ENCODE results near the gene CALCOCO1.
"Not testable (repeated sequence)": the region's sequence is repeated elsewhere in the genome, so short reads cannot be mapped to it uniquely, and the experiment has no call there.

CALCOCO1 gene

DNA sequence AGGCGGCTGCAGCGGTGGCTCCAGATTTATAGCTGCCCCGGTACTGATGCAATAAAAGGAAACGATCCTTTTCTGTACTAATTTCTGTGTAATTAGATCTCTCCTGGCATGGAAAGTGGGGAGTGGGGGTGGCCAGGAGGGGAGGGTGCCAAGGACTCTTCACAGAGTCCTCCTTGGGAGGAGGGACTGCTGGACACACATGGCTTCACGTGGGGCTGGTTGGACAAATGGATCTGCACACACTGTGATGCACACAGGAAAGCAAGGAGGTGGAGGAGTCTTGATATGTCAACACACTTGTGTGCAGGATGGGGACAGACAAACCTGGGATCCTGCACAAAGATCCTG lies 27.6 kb downstream of the CALCOCO1 start:
- Histone ChIP-seq H3K4me3 (ENCODE audit: low read length) (no peak overlapping the region), H3K27ac (ENCODE audit: low read depth, low read length) (no peak overlapping the region), H3K27me3 (ENCODE audit: control insufficient read depth, insufficient read depth, low read length) (peaks cover 35% of the 10 kb centered on the region), H3K9ac (ENCODE audit: low read length) (no peak overlapping the region), H3K4me1 (ENCODE audit: control insufficient read depth, insufficient read depth, low read length) (peaks cover 2% of the 10 kb centered on the region), H3K36me3 (ENCODE audit: control insufficient read depth, insufficient read depth, low read length) (no peaks in the 10 kb centered on the region)

DNA sequence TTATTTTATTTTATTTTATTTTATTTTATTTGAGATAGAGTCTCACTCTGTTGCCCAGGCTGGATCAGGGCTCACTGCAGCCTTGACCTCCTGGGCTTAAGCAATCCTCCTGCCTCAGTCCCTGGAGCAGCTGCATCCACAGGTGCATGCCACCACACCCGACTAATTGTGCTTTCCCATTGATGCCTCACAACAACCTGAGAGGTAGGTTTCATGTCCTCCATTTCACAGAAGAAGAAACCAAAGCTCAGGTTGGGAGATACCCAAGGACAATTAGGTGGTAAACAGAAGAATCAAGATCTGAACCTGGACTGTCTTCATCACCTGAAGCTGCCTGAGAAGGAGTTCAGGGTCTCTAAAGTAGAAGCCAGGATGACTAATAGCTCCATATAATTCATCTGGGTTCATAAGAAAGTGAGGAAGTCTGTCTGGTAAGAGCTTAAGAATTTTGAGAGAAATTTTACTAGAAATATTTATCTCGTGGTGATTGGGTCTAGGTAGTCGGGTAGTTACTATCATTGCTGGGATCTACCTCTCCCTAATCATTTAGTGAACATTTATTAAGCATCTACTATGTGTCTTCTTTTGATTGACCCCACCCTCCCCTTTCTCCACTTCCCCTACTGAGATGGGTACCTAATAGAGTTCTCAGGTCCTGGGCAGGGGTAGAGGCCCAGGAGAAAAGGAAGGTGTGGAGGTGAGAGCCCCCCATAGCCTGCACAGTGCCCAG lies 28.1 kb downstream of the CALCOCO1 start:
- Histone ChIP-seq H3K4me3 (ENCODE audit: low read length) (no peak overlapping the region), H3K4me1 (ENCODE audit: control insufficient read depth, insufficient read depth, low read length) (peaks cover 2% of the 10 kb centered on the region), H3K36me3 (ENCODE audit: control insufficient read depth, insufficient read depth, low read length) (no peaks in the 10 kb centered on the region), H3K9ac (ENCODE audit: low read length) (no peak overlapping the region), H3K27me3 (ENCODE audit: control insufficient read depth, insufficient read depth, low read length) (peaks cover 40% of the 10 kb centered on the region), H3K27ac (ENCODE audit: low read depth, low read length) (no peak overlapping the region)

DNA sequence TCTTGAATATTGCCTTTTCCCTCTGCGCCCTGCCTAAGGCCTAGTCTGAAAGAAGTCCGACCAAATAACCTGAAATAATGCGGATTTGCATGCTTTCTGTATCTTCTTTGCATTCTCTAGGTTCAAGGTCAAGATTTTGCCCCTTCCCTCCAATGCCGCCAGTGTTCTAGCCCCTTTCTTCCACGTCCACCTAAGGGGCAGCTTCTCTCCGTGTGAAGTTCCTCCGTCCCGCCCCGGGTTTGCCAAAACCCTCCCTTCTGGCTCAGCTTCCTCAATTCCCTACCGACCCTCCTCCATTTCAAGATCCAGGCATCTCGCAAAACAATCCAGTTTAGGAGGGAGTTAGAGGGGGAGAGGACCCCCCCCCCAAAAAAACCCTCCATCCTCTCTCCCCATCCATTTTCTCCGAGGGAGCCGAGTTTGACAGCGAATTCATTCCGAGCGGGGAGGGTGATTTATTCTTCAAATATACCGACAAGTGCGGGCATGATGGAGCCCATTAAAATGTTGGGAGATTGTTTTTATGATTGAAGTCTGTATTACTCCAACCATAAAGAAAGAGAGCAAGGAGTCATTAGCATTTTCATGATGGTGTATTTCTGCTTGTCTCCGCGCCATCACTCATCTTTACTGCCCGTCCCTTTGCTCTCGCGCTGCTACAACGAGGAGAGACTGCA lies 30.5 kb downstream of the CALCOCO1 start:
- Histone ChIP-seq H3K36me3 (ENCODE audit: control insufficient read depth, insufficient read depth, low read length) (no peaks in the 10 kb centered on the region), H3K4me3 (ENCODE audit: low read length) (peak overlapping the region; percentile 41), H3K4me1 (ENCODE audit: control insufficient read depth, insufficient read depth, low read length) (peaks cover 2% of the 10 kb centered on the region), H3K27me3 (ENCODE audit: control insufficient read depth, insufficient read depth, low read length) (peaks cover 34% of the 10 kb centered on the region), H3K9ac (ENCODE audit: low read length) (no peak overlapping the region), H3K27ac (ENCODE audit: low read depth, low read length) (no peak overlapping the region)

DNA sequence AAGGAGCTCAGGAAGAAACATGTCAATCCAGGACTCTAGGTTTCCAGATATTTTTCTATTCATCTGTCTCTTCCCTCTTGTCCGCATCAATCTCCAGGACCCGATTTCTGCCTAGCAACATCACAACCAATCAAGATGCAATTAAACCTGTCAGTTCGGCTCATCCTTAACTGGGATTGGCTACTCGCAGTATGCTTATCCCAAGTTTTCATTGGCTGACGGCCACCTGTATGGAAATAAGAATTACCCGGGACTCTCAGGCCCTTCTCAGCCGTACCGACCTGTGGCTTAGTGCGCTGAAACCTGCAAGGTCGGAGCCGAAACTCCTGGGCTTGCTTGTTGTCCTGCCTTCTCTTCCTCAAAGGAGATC lies 31.0 kb downstream of the CALCOCO1 start:
- H3K4me1 ChIP-seq (ENCODE audit: control insufficient read depth, insufficient read depth, low read length) = peaks cover 2% of the 10 kb centered on the region
- no peaks in the 10 kb centered on the region for H3K36me3 ChIP-seq (ENCODE audit: control insufficient read depth, insufficient read depth, low read length)
- no peak overlapping the region for H3K9ac ChIP-seq (ENCODE audit: low read length)
- peaks cover 31% of the 10 kb centered on the region for H3K27me3 ChIP-seq (ENCODE audit: control insufficient read depth, insufficient read depth, low read length)
- H3K27ac ChIP-seq (ENCODE audit: low read depth, low read length) = no peak overlapping the region
- peak overlapping the region; percentile 41 for H3K4me3 ChIP-seq (ENCODE audit: low read length)

DNA sequence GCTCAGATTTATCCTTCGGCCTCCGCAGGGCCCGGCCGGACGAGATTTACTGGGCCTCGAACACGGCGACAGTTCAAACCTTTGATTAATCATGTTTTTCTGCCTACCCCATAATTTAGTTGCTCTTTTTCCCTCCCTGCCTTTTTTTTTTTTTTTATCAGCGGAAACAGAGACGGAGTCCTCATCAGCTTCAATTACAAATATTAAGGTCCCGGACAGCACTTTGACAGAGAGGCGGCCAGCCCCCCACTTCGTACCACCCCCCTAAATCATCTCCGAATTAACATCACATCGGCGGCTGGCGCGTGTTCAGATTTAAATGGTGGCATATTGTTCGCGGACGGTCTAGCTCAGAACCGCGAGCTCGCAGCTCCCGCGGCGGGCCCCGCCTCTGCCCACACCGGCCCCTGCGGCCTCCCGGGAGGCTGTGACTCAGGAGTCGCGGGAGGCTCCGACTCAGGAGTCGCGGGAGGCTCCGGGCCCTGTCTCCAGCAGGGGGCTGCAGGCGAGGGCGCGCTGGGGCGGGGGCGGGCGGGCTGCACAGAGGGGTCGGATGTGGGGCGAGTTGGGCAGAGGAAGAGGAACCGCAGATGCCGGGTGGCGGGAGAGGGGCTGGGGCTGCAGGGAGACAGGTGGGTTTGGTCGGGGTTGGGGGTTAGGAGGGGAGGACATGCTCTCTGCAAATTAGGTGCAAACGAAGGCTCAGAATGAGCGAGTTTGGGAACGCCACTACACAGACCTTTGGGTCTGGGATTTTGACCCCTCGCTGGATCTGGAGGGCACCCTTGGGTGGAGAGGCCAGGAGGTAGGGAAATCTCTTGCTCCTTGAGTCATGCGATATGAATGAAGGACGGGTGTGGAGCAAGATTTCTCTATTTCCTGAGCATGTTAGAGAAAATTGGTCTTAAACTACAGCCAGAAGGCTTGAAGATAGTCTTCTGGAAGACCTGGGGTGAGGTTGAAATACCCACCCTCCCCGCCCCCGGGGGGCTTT lies 31.8 kb downstream of the CALCOCO1 start:
- H3K36me3 ChIP-seq (ENCODE audit: control insufficient read depth, insufficient read depth, low read length) = no peaks in the 10 kb centered on the region
- peaks cover 30% of the 10 kb centered on the region for H3K27me3 ChIP-seq (ENCODE audit: control insufficient read depth, insufficient read depth, low read length)
- no peak overlapping the region for H3K9ac ChIP-seq (ENCODE audit: low read length)
- peak overlapping the region; percentile 30 for H3K4me3 ChIP-seq (ENCODE audit: low read length)
- H3K27ac ChIP-seq (ENCODE audit: low read depth, low read length) = no peak overlapping the region
- H3K4me1 ChIP-seq (ENCODE audit: control insufficient read depth, insufficient read depth, low read length) = peaks cover 2% of the 10 kb centered on the region

DNA sequence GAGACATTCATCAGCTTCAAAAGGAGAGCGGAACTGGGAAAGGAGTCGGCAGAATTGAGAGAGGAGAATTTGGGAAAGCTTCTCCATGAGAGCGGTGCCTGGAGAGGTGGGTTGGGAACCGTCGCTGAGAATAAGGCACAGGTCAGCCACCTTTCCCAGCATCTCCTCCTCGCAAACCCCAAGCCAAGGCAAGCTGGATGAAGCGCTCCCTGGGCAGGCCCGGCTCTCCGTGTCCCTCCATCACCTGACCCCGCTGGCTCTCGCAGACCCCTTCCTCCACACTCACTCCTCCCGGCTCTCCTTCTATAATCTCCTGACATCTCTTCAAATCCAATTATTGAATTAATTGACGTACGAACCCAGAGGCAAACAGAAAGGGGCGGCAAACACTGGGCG lies 32.5 kb downstream of the CALCOCO1 start:
- Histone ChIP-seq H3K4me3 (ENCODE audit: low read length) (no peak overlapping the region), H3K9ac (ENCODE audit: low read length) (no peak overlapping the region), H3K36me3 (ENCODE audit: control insufficient read depth, insufficient read depth, low read length) (no peaks in the 10 kb centered on the region), H3K4me1 (ENCODE audit: control insufficient read depth, insufficient read depth, low read length) (peaks cover 2% of the 10 kb centered on the region), H3K27me3 (ENCODE audit: control insufficient read depth, insufficient read depth, low read length) (peaks cover 30% of the 10 kb centered on the region), H3K27ac (ENCODE audit: low read depth, low read length) (no peak overlapping the region)

DNA sequence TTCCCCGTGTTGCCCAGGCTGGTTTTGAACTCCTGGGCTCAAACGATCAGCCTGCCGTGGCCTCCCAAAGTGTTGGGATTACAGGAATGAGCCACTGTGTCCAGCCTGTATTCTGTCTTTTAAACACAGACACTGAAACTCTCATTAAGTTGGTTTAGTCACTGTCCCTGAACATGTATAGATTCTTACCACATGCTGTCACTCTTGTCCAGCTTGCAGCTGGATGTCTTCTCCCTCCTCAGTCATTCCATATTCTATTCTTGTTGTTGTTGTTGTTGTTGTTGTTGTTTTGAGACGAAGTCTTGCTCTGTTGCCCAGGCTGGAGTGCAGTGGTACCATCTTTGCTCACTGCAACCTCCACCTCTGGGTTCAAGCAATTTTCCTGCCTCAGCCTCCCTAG lies 39.1 kb downstream of the CALCOCO1 start:
- no peak overlapping the region for H3K27ac ChIP-seq (ENCODE audit: low read depth, low read length)
- no peaks in the 10 kb centered on the region for H3K36me3 ChIP-seq (ENCODE audit: control insufficient read depth, insufficient read depth, low read length)
- no peak overlapping the region for H3K9ac ChIP-seq (ENCODE audit: low read length)
- H3K4me1 ChIP-seq (ENCODE audit: control insufficient read depth, insufficient read depth, low read length) = no peaks in the 10 kb centered on the region
- H3K4me3 ChIP-seq (ENCODE audit: low read length) = no peak overlapping the region
- no peaks in the 10 kb centered on the region for H3K27me3 ChIP-seq (ENCODE audit: control insufficient read depth, insufficient read depth, low read length)

DNA sequence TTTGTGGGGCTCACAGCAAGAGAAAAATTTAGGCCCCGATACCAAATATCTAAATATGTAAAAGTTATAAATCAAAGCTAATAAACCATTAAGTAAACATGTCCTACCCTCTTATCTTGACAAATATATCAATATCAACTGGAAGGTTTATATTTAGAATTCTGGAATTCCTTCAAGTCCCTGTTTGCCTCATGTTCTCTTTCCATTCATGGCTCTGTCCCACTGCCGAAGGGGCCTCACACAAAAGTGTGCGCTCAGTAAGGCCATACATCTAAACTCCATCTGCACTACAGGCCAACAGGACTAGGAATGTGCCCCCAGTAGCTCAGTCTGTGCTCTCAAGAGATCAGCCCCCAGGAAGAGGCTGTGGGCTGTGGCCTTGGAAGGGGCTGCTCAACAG lies 40.8 kb downstream of the CALCOCO1 start:
- H3K27ac ChIP-seq (ENCODE audit: low read depth, low read length) = no peak overlapping the region

DNA sequence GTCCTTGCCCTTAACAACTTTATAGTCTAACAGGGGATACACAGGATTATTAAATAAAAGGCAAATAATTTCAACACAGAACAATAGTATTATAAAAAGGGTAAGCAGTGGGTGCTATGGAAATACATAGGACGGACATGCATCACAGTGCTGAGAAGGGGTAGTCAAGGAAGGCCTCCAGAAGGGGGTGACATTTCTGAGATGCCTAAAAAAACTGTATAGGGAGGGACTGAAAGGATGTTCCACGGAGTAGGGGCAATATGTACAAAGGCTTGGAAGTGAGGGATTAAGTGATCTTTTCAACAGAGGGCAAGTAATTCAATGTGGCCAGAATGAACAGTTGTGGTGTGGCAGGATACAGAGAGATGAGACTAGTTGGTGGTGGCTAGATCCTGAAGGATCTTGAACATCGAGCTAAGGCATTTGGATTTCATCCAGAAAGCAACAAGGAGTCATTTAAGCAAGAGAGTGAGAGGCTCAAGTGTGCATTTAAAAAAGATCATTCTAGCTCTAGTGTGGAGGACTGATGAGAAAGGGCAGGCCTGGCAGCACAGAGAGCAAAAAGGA lies 42.5 kb downstream of the CALCOCO1 start:
- no peaks in the 10 kb centered on the region for H3K27me3 ChIP-seq (ENCODE audit: control insufficient read depth, insufficient read depth, low read length)
- H3K9ac ChIP-seq (ENCODE audit: low read length) = no peak overlapping the region
- H3K4me3 ChIP-seq (ENCODE audit: low read length) = no peak overlapping the region
- H3K4me1 ChIP-seq (ENCODE audit: control insufficient read depth, insufficient read depth, low read length) = no peaks in the 10 kb centered on the region
- no peak overlapping the region for H3K27ac ChIP-seq (ENCODE audit: low read depth, low read length)
- H3K36me3 ChIP-seq (ENCODE audit: control insufficient read depth, insufficient read depth, low read length) = no peaks in the 10 kb centered on the region

More for the DNA sequence above, 40.8 kb downstream of the CALCOCO1 start:
- no peaks in the 10 kb centered on the region for H3K36me3 ChIP-seq (ENCODE audit: control insufficient read depth, insufficient read depth, low read length)
- H3K4me3 ChIP-seq (ENCODE audit: low read length) = no peak overlapping the region
- H3K27me3 ChIP-seq (ENCODE audit: control insufficient read depth, insufficient read depth, low read length) = no peaks in the 10 kb centered on the region
- H3K4me1 ChIP-seq (ENCODE audit: control insufficient read depth, insufficient read depth, low read length) = no peaks in the 10 kb centered on the region
- no peak overlapping the region for H3K9ac ChIP-seq (ENCODE audit: low read length)

DNA sequence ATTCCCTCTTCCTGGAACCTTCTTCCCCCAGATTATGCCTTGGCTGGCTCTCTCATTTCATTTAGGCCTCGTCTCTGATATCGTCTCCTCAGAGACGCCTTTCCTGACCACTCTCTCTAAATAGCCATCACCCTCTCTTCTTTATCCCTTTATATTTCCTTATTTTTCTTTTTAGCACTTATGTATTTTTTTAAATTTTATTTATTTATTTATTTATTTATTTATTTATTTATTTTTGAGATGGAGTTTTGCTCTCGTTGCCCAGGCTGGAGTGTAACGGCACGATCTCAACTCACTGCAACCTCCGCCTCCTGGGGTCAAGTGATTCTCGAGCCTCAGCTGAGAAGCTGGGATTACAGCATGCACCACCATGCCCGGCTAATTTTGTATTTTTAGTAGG lies 43.3 kb downstream of the CALCOCO1 start:
- no peaks in the 10 kb centered on the region for H3K4me1 ChIP-seq (ENCODE audit: control insufficient read depth, insufficient read depth, low read length)
- H3K4me3 ChIP-seq (ENCODE audit: low read length) = no peak overlapping the region
- H3K27ac ChIP-seq (ENCODE audit: low read depth, low read length) = no peak overlapping the region
- H3K27me3 ChIP-seq (ENCODE audit: control insufficient read depth, insufficient read depth, low read length) = no peaks in the 10 kb centered on the region
- no peak overlapping the region for H3K9ac ChIP-seq (ENCODE audit: low read length)
- H3K36me3 ChIP-seq (ENCODE audit: control insufficient read depth, insufficient read depth, low read length) = no peaks in the 10 kb centered on the region

DNA sequence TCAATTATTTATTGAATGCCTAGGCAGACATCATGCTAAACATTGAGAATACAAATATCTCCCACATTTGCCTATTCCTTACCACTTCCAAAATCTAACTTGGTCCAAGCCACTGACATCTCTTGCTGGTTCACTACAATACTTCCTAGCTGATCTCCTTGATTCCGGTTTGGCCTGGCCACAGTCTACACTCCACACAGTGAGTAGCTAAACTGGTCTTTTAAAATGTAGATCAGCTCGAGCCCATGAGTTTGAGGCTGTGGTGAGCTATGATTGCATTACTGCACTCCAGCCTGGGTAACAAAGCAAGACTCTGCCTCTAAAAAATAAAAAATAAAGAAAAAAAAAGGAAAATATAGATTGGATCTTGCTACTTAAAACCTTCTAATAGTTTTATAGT lies 43.8 kb downstream of the CALCOCO1 start:
- Histone ChIP-seq H3K27me3 (ENCODE audit: control insufficient read depth, insufficient read depth, low read length) (no peaks in the 10 kb centered on the region), H3K9ac (ENCODE audit: low read length) (no peak overlapping the region), H3K4me1 (ENCODE audit: control insufficient read depth, insufficient read depth, low read length) (no peaks in the 10 kb centered on the region), H3K4me3 (ENCODE audit: low read length) (no peak overlapping the region), H3K27ac (ENCODE audit: low read depth, low read length) (no peak overlapping the region), H3K36me3 (ENCODE audit: control insufficient read depth, insufficient read depth, low read length) (no peaks in the 10 kb centered on the region)

DNA sequence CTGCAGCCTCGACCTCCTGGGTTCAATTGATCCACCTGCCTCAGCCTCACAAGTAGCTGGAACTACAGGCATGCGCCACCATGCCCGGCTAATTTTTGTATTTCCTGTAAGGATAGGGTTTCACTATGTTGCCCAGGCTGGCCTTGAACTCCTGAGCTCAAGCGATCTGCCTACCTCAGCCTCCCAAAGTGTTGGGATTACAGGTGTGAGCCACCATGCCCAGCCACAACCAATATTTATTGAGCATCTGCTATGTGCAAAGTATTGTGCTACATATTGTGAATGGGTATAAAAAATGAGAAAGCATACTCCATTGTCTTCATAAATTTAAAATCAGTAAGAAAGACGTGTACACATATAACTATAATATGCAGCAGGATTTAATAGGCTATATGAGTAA lies 47.2 kb downstream of the CALCOCO1 start:
- H3K27ac ChIP-seq (ENCODE audit: low read depth, low read length); H3K36me3 ChIP-seq (ENCODE audit: control insufficient read depth, insufficient read depth, low read length); H3K4me3 ChIP-seq (ENCODE audit: low read length); H3K9ac ChIP-seq (ENCODE audit: low read length); H3K27me3 ChIP-seq (ENCODE audit: control insufficient read depth, insufficient read depth, low read length): not testable (repeated sequence)
- H3K4me1 ChIP-seq (ENCODE audit: control insufficient read depth, insufficient read depth, low read length) = peaks cover 15% of the 10 kb centered on the region

Data from rectal smooth muscle tissue (tissue), 1 donor.